Measurements from ENCODE around the gene FKBP14. TPM values are rescaled to one million over a fixed set of nuclear protein-coding genes. Genes with fewer than 3 reads are reported as not detected.

The FKBP14 gene
- total RNA-seq, 1 experiment from 2014 or later = 30.5 TPM

GRCh38 chr7:29980151-29980550 is 46.4 kb downstream of the FKBP14 start:
- no TSS peak for BruUV-seq (replicated peaks)
- H3K4me3 Mint-ChIP-seq (ENCODE audit: low read depth, unreplicated experiment) = no peak overlapping the region

DNA sequence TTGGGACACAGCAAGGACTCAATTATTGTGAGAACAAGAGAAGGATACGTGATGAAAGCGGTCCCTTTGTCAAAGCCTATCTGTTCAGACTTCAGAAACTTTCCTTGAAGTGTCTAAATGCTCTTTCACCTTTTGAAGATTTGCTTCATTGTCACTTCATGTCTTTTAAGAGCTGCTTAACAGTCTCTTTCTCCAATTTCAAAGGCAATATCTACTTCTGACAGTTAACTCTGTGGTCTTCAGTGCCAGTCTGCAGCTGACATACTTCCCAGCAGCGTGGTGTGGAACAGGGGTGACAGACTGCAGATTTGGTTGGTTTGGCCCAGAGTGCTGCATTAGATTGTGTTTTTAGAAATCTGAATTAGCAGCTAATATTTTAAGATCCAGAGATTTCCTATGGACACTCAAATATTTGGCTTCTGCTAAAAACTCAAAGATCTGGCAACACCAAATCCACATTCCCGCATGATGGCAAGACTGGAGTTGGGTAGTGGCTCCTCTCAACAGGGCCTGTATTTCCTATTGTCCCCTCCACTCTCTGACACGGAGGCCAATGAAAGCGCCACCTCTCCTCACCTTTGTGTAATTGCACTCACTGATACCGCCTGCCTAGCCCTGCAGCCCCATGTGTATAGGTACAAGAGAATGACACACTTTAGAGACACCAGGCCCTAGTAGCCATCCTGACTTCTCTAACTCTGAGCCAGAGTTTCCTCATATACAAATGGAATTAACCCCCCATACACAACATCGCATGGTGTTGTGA is 48.4 kb downstream of the FKBP14 start:
- Mint-ChIP-seq H3K36me3 (ENCODE audit: insufficient read depth, unreplicated experiment) (no peaks in the 10 kb centered on the region), H3K4me3 (ENCODE audit: low read depth, unreplicated experiment) (no peak overlapping the region), H3K4me1 (ENCODE audit: low read depth, unreplicated experiment) (peaks cover 9% of the 10 kb centered on the region), H3K27me3 (ENCODE audit: unreplicated experiment) (no peaks in the 10 kb centered on the region), H3K27ac (ENCODE audit: unreplicated experiment) (no peak overlapping the region), H3K9me3 (ENCODE audit: low read depth, unreplicated experiment) (no peaks in the 10 kb centered on the region)
- DNase-seq = no peak
- intact Hi-C loops (cut with micrococcal nuclease; ENCODE audit: unreplicated experiment) = no loop called here
- TF ChIP-seq, protein P1, sequence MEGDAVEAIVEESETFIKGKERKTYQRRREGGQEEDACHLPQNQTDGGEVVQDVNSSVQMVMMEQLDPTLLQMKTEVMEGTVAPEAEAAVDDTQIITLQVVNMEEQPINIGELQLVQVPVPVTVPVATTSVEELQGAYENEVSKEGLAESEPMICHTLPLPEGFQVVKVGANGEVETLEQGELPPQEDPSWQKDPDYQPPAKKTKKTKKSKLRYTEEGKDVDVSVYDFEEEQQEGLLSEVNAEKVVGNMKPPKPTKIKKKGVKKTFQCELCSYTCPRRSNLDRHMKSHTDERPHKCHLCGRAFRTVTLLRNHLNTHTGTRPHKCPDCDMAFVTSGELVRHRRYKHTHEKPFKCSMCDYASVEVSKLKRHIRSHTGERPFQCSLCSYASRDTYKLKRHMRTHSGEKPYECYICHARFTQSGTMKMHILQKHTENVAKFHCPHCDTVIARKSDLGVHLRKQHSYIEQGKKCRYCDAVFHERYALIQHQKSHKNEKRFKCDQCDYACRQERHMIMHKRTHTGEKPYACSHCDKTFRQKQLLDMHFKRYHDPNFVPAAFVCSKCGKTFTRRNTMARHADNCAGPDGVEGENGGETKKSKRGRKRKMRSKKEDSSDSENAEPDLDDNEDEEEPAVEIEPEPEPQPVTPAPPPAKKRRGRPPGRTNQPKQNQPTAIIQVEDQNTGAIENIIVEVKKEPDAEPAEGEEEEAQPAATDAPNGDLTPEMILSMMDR (IDR thresholded peaks at IDR 0.05; ENCODE audit: unreplicated experiment) = no peak
- CTCF ChIA-PET = interaction anchor here (0.9 to 1.3 kb wide), 2 partner anchors 51 to 96 kb away, joined by 3 read pairs; no protein-coding TSS in a partner anchor
- no TSS peak for BruUV-seq (replicated peaks)

More at GRCh38 chr7:29980151-29980550, 46.4 kb downstream of the FKBP14 start:
- Mint-ChIP-seq H3K4me1 (ENCODE audit: low read depth, unreplicated experiment) (peaks cover 10% of the 10 kb centered on the region), H3K27ac (ENCODE audit: unreplicated experiment) (no peak overlapping the region), H3K27me3 (ENCODE audit: unreplicated experiment) (no peaks in the 10 kb centered on the region), H3K9me3 (ENCODE audit: low read depth, unreplicated experiment) (no peaks in the 10 kb centered on the region), H3K36me3 (ENCODE audit: insufficient read depth, unreplicated experiment) (no peaks in the 10 kb centered on the region)
- DNase-seq = no peak
- CTCF ChIA-PET = interaction anchor here (0.6 kb wide), 1 partner anchor 114 kb away, joined by 4 read pairs; no protein-coding TSS in a partner anchor
- intact Hi-C loops (cut with micrococcal nuclease; ENCODE audit: unreplicated experiment) = no loop called here
- TF ChIP-seq, protein P1 (IDR thresholded peaks at IDR 0.05; ENCODE audit: unreplicated experiment) = no peak

- TF ChIP-seq, protein P1 (IDR thresholded peaks at IDR 0.05; ENCODE audit: unreplicated experiment) = no peak
- intact Hi-C loops (cut with micrococcal nuclease; ENCODE audit: unreplicated experiment) = no loop called here
- no peak overlapping the region for H3K4me3 Mint-ChIP-seq (ENCODE audit: low read depth, unreplicated experiment)
- H3K36me3 Mint-ChIP-seq (ENCODE audit: insufficient read depth, unreplicated experiment) = peaks cover 2% of the 10 kb centered on the region
- no peak overlapping the region for H3K27ac Mint-ChIP-seq (ENCODE audit: unreplicated experiment)
- H3K27me3 Mint-ChIP-seq (ENCODE audit: unreplicated experiment) = no peaks in the 10 kb centered on the region
- peaks cover 10% of the 10 kb centered on the region for H3K4me1 Mint-ChIP-seq (ENCODE audit: low read depth, unreplicated experiment)
- no peaks in the 10 kb centered on the region for H3K9me3 Mint-ChIP-seq (ENCODE audit: low read depth, unreplicated experiment)
- DNase-seq = no peak
- BruUV-seq (replicated peaks) = no TSS peak
- CTCF ChIA-PET = interaction anchor here (0.9 to 1.3 kb wide), 3 partner anchors 9 to 97 kb away, joined by 3 read pairs; no protein-coding TSS in a partner anchor
These were observed 49.7 kb downstream of the FKBP14 start for GRCh38 chr7:29976673-29977415.

GRCh38 chr7:29976266-29976665 is 50.2 kb downstream of the FKBP14 start:
- CTCF ChIA-PET = interaction anchor here (1.2 kb wide), 1 partner anchor 9 kb away, joined by 3 read pairs; no protein-coding TSS in a partner anchor
- H3K36me3 Mint-ChIP-seq (ENCODE audit: insufficient read depth, unreplicated experiment) = peaks cover 5% of the 10 kb centered on the region
- TF ChIP-seq, protein P1 (IDR thresholded peaks at IDR 0.05; ENCODE audit: unreplicated experiment) = no peak
- H3K4me3 Mint-ChIP-seq (ENCODE audit: low read depth, unreplicated experiment) = no peak overlapping the region
- H3K27ac Mint-ChIP-seq (ENCODE audit: unreplicated experiment) = no peak overlapping the region
- no peaks in the 10 kb centered on the region for H3K27me3 Mint-ChIP-seq (ENCODE audit: unreplicated experiment)
- intact Hi-C loops (cut with micrococcal nuclease; ENCODE audit: unreplicated experiment) = no loop called here
- no peak for DNase-seq
- H3K4me1 Mint-ChIP-seq (ENCODE audit: low read depth, unreplicated experiment) = peaks cover 16% of the 10 kb centered on the region
- no peaks in the 10 kb centered on the region for H3K9me3 Mint-ChIP-seq (ENCODE audit: low read depth, unreplicated experiment)
- BruUV-seq (replicated peaks) = no TSS peak
